GM12873 (cell line): Measurements from ENCODE around the gene MGAM2.

ENCODE experiments used
- CTCF ChIP-seq: IDR thresholded peaks from 2 replicates; pipeline ENCODE4 v1.5.1; 2012; ENCODE audit warnings: low read depth, mild to moderate bottlenecking, moderate library complexity, low read length, control low read depth; ENCODE audit not compliant: insufficient read depth; ENCODE audit errors: missing control alignments

MGAM2 gene

GRCh38 chr7:142158736-142159496 lies 47.4 kb downstream of the MGAM2 start:
- TF ChIP-seq CTCF: no peak

GRCh38 chr7:142161921-142162320 lies 50.4 kb downstream of the MGAM2 start:
- no peak for TF ChIP-seq CTCF

- TF ChIP-seq CTCF: no peak
These were observed 57.2 kb downstream of the MGAM2 start for GRCh38 chr7:142168746-142169145.

- no peak for TF ChIP-seq CTCF
These were observed 61.4 kb downstream of the MGAM2 start for GRCh38 chr7:142172932-142173331.

GRCh38 chr7:142174441-142174840 lies 62.9 kb downstream of the MGAM2 start:
- TF ChIP-seq CTCF: no peak

- TF ChIP-seq CTCF: no peak
These were observed 64.1 kb downstream of the MGAM2 start for GRCh38 chr7:142175594-142175993.

- TF ChIP-seq CTCF: no peak
These were observed 65.4 kb downstream of the MGAM2 start for GRCh38 chr7:142176901-142177300.
